ENCODE data around the gene GNAT1. TPM values are rescaled to one million over a fixed set of nuclear protein-coding genes. Genes with fewer than 3 reads are reported as not detected.

Gene GNAT1
- total RNA-seq, 2 experiments from 2014 or later = not detected

DNA sequence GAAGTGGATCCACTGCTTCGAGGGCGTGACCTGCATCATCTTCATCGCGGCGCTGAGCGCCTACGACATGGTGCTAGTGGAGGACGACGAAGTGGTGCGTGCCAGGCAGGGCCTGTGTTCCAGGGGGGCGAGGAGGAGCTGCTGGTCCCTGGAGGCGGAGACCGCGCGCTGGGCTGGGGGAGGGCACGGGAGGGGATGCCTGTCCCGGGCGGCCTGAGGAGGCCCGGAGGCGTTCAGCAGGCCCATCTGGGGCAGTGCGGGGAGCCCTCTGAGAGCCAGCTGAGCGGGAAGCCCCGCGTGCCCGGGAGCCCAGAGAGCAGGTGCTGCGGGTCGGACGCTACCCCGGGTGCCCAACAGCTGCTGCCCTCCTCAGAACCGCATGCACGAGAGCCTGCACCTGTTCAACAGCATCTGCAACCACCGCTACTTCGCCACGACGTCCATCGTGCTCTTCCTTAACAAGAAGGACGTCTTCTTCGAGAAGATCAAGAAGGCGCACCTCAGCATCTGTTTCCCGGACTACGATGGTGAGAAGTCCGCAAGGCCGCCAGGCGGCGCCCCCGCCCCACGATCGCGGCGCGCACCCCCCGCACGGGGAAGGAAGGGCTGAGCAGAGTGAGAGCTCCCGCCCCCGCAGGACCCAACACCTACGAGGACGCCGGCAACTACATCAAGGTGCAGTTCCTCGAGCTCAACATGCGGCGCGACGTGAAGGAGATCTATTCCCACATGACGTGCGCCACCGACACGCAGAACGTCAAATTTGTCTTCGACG lies 2.9 kb downstream of the GNAT1 start:
- H3K4me3 ChIP-seq (ENCODE audit: low read depth, low read length, poor library complexity, severe bottlenecking) = peak overlapping the region; percentile 46

GRCh38 chr3:50194903-50195500 lies 3.6 kb downstream of the GNAT1 start:
- BruUV-seq (replicated peaks) = no TSS peak
- intact Hi-C loops (cut with micrococcal nuclease; ENCODE audit: unreplicated experiment) = loop anchor here (1.0 kb wide), 1 partner anchor 26 kb away; no protein-coding TSS in a partner anchor
- peak overlapping the region; percentile 46 for H3K4me3 ChIP-seq (ENCODE audit: low read depth, low read length, poor library complexity, severe bottlenecking)

More for the DNA sequence above, 2.9 kb downstream of the GNAT1 start:
- Histone ChIP-seq H4K20me1 (ENCODE audit: insufficient read depth, low read length) (no peaks in the 10 kb centered on the region), H3K9me2 (ENCODE audit: insufficient read depth, low read length) (no peaks in the 10 kb centered on the region), H3K4me2 (ENCODE audit: low read length) (peak overlapping the region; percentile 63), H3K4me1 (ENCODE audit: insufficient read depth, low read length, poor library complexity, severe bottlenecking) (peaks cover 19% of the 10 kb centered on the region), H3K9me3 (ENCODE audit: low read length) (no peaks in the 10 kb centered on the region), H3K36me3 (ENCODE audit: insufficient read depth, low read length) (no peaks in the 10 kb centered on the region), H2AFZ (ENCODE audit: low read length) (peak overlapping the region; percentile 49; the same call in 1 of the 2 replicates), H3K79me2 (ENCODE audit: insufficient read depth, low read depth, low read length) (no peaks in the 10 kb centered on the region), H3K27ac (ENCODE audit: low read depth, low read length, poor library complexity, severe bottlenecking) (no peak overlapping the region)
- TF ChIP-seq EZH2phosphoT487 (IDR thresholded peaks at IDR 0.05; ENCODE audit: borderline replicate concordance, low read depth, low read length) (no peak), CTCF (conservative IDR thresholded peaks at IDR 0.05; ENCODE audit: low read length) (peak; percentile 87)
- ChIA-PET POLR2A (interaction anchor here (0.5 to 1.1 kb wide), 10 partner anchors 16 to 1089 kb away, joined by 3 to 12 read pairs (median 4); no protein-coding TSS in a partner anchor), CTCF (ENCODE audit: unreplicated experiment) (interaction anchor here (0.9 to 2.0 kb wide), 7 partner anchors 17 to 80 kb away, joined by 3 to 23 read pairs (median 9); no protein-coding TSS in a partner anchor)
- BruUV-seq (replicated peaks) = no TSS peak
- DNase-seq (ENCODE audit: low spot score) = peak; percentile 82
- intact Hi-C loops (cut with micrococcal nuclease; ENCODE audit: unreplicated experiment) = loop anchor here (1.0 kb wide), 1 partner anchor 27 kb away; no protein-coding TSS in a partner anchor

More at GRCh38 chr3:50194903-50195500, 3.6 kb downstream of the GNAT1 start:
- Histone ChIP-seq H4K20me1 (ENCODE audit: insufficient read depth, low read length) (no peaks in the 10 kb centered on the region), H3K36me3 (ENCODE audit: insufficient read depth, low read length) (no peaks in the 10 kb centered on the region), H2AFZ (ENCODE audit: low read length) (peak overlapping the region; percentile 49; the same call in 1 of the 2 replicates), H3K9me3 (ENCODE audit: low read length) (no peaks in the 10 kb centered on the region), H3K4me2 (ENCODE audit: low read length) (peak overlapping the region; percentile 63), H3K9me2 (ENCODE audit: insufficient read depth, low read length) (no peaks in the 10 kb centered on the region), H3K79me2 (ENCODE audit: insufficient read depth, low read depth, low read length) (no peaks in the 10 kb centered on the region), H3K27ac (ENCODE audit: low read depth, low read length, poor library complexity, severe bottlenecking) (no peak overlapping the region), H3K4me1 (ENCODE audit: insufficient read depth, low read length, poor library complexity, severe bottlenecking) (peaks cover 19% of the 10 kb centered on the region)
- TF ChIP-seq CTCF (conservative IDR thresholded peaks at IDR 0.05; ENCODE audit: low read length) (no peak; the same call in 1 of the 2 replicates), EZH2phosphoT487 (IDR thresholded peaks at IDR 0.05; ENCODE audit: borderline replicate concordance, low read depth, low read length) (no peak)
- POLR2A ChIA-PET = interaction anchor here (0.7 to 1.1 kb wide), 8 partner anchors 15 to 211 kb away, joined by 3 to 12 read pairs (median 4); no protein-coding TSS in a partner anchor
- CTCF ChIA-PET (ENCODE audit: unreplicated experiment) = interaction anchor here (0.6 to 2.0 kb wide), 9 partner anchors 16 to 133 kb away, joined by 3 to 23 read pairs (median 8); no protein-coding TSS in a partner anchor
- peak; percentile 63 for DNase-seq (ENCODE audit: low spot score)

Measured in OCI-LY7 (cell line).